Body of pancreas (tissue), 4 donors: ENCODE measurements around the gene EFCAB9.

Source experiments
- POLR2A ChIP-seq, 3 donors: fragments of 450-650 bp; IDR thresholded peaks; one replicate each; pipeline ENCODE4 v1.6.1; 2016; ENCODE audit warnings: antibody characterized with exemption in 3 of 3, mild to moderate bottlenecking in 2 of 3
- TF ChIP-seq, protein P1 (sequence below), 7 experiments: fragments of 450-650 bp in 4 of 7; fragments of 200-600 bp in 3 of 7; sonication (generic) in 3 of 7; IDR thresholded peaks; one replicate each; pipeline ENCODE4 v1.5.1; 2016 to 2019; ENCODE audit warnings: antibody characterized with exemption in 7 of 7

DNA sequence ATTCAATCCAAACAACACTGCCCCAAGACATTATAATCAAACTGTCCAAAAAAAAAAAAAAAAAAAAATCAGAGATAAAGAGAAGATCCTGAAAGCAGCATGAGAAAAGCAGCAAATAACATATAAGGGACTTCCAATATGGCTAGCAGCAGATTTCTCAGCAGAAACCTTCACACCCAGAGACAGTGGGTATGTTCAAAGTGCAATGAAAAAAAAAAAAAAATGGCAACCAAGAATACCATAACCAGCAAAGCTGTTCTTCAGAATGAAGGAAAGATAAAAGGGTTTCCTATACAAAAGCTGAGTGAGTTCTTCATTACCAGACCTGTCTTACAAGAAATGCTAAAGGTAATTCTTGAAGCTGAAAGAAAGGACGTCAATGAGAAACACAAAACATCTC, 57.4 kb downstream of the EFCAB9 start:
- TF ChIP-seq, protein P1, sequence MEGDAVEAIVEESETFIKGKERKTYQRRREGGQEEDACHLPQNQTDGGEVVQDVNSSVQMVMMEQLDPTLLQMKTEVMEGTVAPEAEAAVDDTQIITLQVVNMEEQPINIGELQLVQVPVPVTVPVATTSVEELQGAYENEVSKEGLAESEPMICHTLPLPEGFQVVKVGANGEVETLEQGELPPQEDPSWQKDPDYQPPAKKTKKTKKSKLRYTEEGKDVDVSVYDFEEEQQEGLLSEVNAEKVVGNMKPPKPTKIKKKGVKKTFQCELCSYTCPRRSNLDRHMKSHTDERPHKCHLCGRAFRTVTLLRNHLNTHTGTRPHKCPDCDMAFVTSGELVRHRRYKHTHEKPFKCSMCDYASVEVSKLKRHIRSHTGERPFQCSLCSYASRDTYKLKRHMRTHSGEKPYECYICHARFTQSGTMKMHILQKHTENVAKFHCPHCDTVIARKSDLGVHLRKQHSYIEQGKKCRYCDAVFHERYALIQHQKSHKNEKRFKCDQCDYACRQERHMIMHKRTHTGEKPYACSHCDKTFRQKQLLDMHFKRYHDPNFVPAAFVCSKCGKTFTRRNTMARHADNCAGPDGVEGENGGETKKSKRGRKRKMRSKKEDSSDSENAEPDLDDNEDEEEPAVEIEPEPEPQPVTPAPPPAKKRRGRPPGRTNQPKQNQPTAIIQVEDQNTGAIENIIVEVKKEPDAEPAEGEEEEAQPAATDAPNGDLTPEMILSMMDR (IDR thresholded peaks at IDR 0.05) = no peak
- TF ChIP-seq POLR2A (IDR thresholded peaks at IDR 0.05) = no peak
